Choroid plexus epithelial cell (primary cell): ENCODE measurements around the gene CALN1.

Source experiments
- DNase-seq: peaks from one replicate; pipeline ENCODE4 v3.0.0-alpha.2; 2010; ENCODE audit warnings: low read depth
- H3K4me3 ChIP-seq: 2 replicates; pipeline ENCODE4 v1.5.1; 2011; ENCODE audit warnings: low read depth, mild to moderate bottlenecking, control low read depth, low read length, moderate library complexity
- CTCF ChIP-seq: conservative IDR thresholded peaks from 2 replicates; pipeline ENCODE4 v1.5.1; 2011; ENCODE audit warnings: low read depth, mild to moderate bottlenecking, control low read depth, inconsistent platforms, low read length, moderate library complexity

Gene CALN1

GRCh38 chr7:72297636-72298035 is 114.5 kb downstream of the CALN1 start:
- H3K4me3 ChIP-seq: no peak overlapping the region
- no peak for TF ChIP-seq CTCF
- DNase-seq: no peak

DNA sequence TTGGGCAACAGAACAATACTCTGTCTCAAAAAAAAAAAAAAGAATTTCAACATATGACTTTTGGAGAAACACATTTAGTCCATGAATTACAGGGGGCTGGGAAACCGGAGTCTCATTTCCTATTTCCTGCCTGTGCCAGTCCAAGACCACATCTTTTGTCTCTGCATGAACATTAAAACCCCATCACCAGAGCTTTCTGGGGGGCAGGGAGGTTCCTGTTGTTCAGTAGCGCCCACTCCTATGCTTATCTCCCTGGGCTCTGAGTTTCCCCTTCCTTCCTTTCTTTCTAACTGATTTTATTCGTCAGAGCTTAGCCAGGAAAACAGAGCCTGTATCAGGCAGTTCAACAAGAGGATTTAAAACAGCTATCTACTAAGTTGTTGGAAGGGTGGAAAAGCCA is 119.3 kb downstream of the CALN1 start:
- no peak for TF ChIP-seq CTCF
- no peak for DNase-seq
- no peak overlapping the region for H3K4me3 ChIP-seq

GRCh38 chr7:72292118-72292517 is 120.0 kb downstream of the CALN1 start:
- no peak for DNase-seq
- H3K4me3 ChIP-seq: no peak overlapping the region
- no peak for TF ChIP-seq CTCF

GRCh38 chr7:72286519-72286918 is 125.6 kb downstream of the CALN1 start:
- no peak for DNase-seq
- H3K4me3 ChIP-seq: no peak overlapping the region
- no peak for TF ChIP-seq CTCF

DNA sequence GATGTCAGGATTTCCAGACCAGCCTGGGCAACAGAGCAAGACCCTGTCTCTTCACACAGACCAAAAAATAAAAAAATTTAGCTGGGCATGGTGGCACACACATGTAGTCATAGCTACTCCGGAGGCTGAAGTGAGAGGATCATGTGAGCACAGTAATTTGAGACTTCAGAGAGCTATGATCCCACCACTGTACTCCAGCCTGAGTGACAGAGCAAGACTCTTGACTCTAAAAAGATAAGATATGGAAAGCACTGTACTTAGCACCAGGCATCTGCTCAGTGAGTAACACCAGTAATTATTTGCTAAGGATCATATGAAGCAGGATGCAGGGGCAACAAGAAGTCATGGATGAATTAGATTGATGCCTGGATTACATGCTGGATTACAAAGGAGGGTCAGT is 128.8 kb downstream of the CALN1 start:
- TF ChIP-seq CTCF: no peak
- no peak overlapping the region for H3K4me3 ChIP-seq
- no peak for DNase-seq

DNA sequence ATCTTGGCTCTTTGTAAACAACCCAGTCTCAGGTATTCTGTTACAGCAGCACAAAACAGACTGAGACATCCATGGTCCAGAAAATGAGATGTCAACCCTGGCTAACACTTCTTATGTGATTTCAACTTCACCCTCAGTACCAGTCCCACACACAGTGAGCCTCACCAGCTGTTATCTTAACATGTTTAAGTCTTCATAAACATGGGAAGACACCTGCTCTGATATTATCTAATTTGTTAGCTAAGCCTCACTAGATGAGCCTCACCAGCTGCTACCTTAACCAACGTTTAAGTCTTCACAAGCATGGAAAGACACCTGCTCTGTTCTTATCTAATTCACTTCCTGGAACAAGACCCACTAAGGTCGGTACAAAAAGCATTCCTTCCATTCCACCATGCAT is 130.8 kb downstream of the CALN1 start:
- TF ChIP-seq CTCF: no peak
- no peak overlapping the region for H3K4me3 ChIP-seq
- DNase-seq: no peak

GRCh38 chr7:72279203-72279602 is 132.9 kb downstream of the CALN1 start:
- no peak overlapping the region for H3K4me3 ChIP-seq
- DNase-seq: no peak
- no peak for TF ChIP-seq CTCF
